NCI-H510A (cell line): ENCODE results near the gene LCAT.

Experiments
- DNase-seq: peaks from one replicate; lab custom pipeline; 2025; lab: John Stamatoyannopoulos, UW

LCAT gene

GRCh38 chr16:67909056-67909742, 34.7 kb downstream of the LCAT start:
- DNase-seq: no peak

- DNase-seq: no peak
Observed at GRCh38 chr16:67907397-67908180, 36.3 kb downstream of the LCAT start.

- no peak for DNase-seq
Observed at GRCh38 chr16:67902831-67903230, 41.1 kb downstream of the LCAT start.

GRCh38 chr16:67901734-67902133, 42.2 kb downstream of the LCAT start:
- DNase-seq: no peak

- no peak for DNase-seq
Observed at GRCh38 chr16:67897231-67897630, 46.7 kb downstream of the LCAT start.

GRCh38 chr16:67893743-67894399, 50.0 kb downstream of the LCAT start:
- DNase-seq: no peak

- peak; percentile 72 for DNase-seq
Observed at GRCh38 chr16:67892899-67893742, 50.8 kb downstream of the LCAT start, which contains the start of gene PSKH1. Gene PSKH1 (plus strand): TSS chr16:67893254. CDS start chr16:67908750, 15,496 bp downstream.

- no peak for DNase-seq
Observed at GRCh38 chr16:67892375-67892774, 51.5 kb downstream of the LCAT start.
